K562 (cell line): Measurements from ENCODE around the gene ANTXRL. TPM values are rescaled to one million over a fixed set of nuclear protein-coding genes. Genes with fewer than 3 reads are reported as not detected.

Source experiments
- CREB1 ChIP-seq, 2 experiments: sonication (generic) in 1 of 2; formaldehyde crosslinking in 1 of 2; IDR thresholded peaks; 2 replicates each; pipeline versions ENCODE4 v1.6.1 to v1.8.0; 2012 to 2022; ENCODE audit warnings: inconsistent platforms in 1 of 2, mild to moderate bottlenecking in 1 of 2, missing genetic modification reagents in 1 of 2, moderate library complexity in 1 of 2
- CTBP1 ChIP-seq: fragments of 450-650 bp; IDR thresholded peaks from 2 replicates; pipeline ENCODE4 v1.6.1; 2016; ENCODE audit warnings: borderline replicate concordance
- ELF1 ChIP-seq: fragments of 200-800 bp; sonication (Bioruptor generic); IDR thresholded peaks from 2 replicates; pipeline ENCODE4 v1.6.1; 2016; ENCODE audit warnings: missing genetic modification characterization, missing compliant biosample characterization
- GMEB1 ChIP-seq: fragments of 250-450 bp; sonication (Bioruptor Pico); IDR thresholded peaks from 2 replicates; pipeline ENCODE4 v1.4.0; 2020; ENCODE audit warnings: mild to moderate bottlenecking
- LCOR ChIP-seq: sonication (generic); formaldehyde crosslinking; IDR thresholded peaks from 2 replicates; pipeline ENCODE4 v1.8.0; 2022; ENCODE audit warnings: mild to moderate bottlenecking, missing genetic modification reagents
- PCBP2 ChIP-seq: fragments of 200-400 bp; formaldehyde crosslinking; IDR thresholded peaks from 2 replicates; pipeline ENCODE4 v1.6.1; 2018; ENCODE audit warnings: low read length, low read depth, mild to moderate bottlenecking, moderate library complexity; ENCODE audit not compliant: poor library complexity, severe bottlenecking
- SAFB2 ChIP-seq: fragments of 200-400 bp; formaldehyde crosslinking; IDR thresholded peaks from 2 replicates; pipeline ENCODE4 v1.6.1; 2018; ENCODE audit warnings: borderline replicate concordance, low read length, low read depth, moderate library complexity; ENCODE audit not compliant: severe bottlenecking
- SREBF1 ChIP-seq: fragments of 150-350 bp; IDR thresholded peaks from 2 replicates; pipeline ENCODE4 v1.6.1; 2014; ENCODE audit warnings: antibody characterized with exemption, low read depth, low read length, borderline replicate concordance
- ZC3H4 ChIP-seq: sonication (generic); formaldehyde crosslinking; IDR thresholded peaks from 2 replicates; pipeline ENCODE4 v1.9.0; 2021; ENCODE audit warnings: missing genetic modification reagents, borderline replicate concordance
- ZFP36 ChIP-seq: fragments of 150-350 bp; IDR thresholded peaks from 2 replicates; pipeline ENCODE4 v1.6.1; 2018; ENCODE audit warnings: low read length, low read depth; ENCODE audit not compliant: partially characterized antibody
- ZNF561 ChIP-seq: fragments of 450-650 bp; formaldehyde crosslinking; conservative IDR thresholded peaks from 2 replicates; pipeline ENCODE4 v1.4.0; 2020; ENCODE audit warnings: mild to moderate bottlenecking, moderate library complexity
- polyA plus RNA-seq, 8 experiments: library from polyadenylated mRNA; depleted of rRNA in 4 of 8; stranded (reverse) in 5 of 8; unstranded in 3 of 8; fragments of >200 nt; fragmentation: Nextera tagmentation in 2 of 8; fragmentation: Illumina TruSeq in 1 of 8; extraction: Ambion mirVana in 2 of 8; extraction: Trizol in 1 of 8; gene quantifications; 2 replicates each; pipeline versions ENCODE4 v1.2.1 to v1.2.3, GENCODE V29; 2011 to 2014; ENCODE audit warnings: inconsistent platforms in 1 of 8, missing spikeins in 1 of 8
- total RNA-seq, 7 experiments: library from RNA; depleted of rRNA in 6 of 7; stranded (reverse); fragments of >200 nt in 6 of 7; fragmentation: Illumina TruSeq in 2 of 7; extraction: Trizol in 2 of 7; gene quantifications; 2 replicates each; pipeline versions ENCODE4 v1.2.1 to v1.2.3, GENCODE V29; 2011 to 2021; ENCODE audit warnings: low replicate concordance in 1 of 7

Gene ANTXRL
- total and polyA plus RNA-seq, 9 of the 15 experiments (the other 6 are each of a cell fraction or from before 2014, with no cell fraction given), result not detected

DNA sequence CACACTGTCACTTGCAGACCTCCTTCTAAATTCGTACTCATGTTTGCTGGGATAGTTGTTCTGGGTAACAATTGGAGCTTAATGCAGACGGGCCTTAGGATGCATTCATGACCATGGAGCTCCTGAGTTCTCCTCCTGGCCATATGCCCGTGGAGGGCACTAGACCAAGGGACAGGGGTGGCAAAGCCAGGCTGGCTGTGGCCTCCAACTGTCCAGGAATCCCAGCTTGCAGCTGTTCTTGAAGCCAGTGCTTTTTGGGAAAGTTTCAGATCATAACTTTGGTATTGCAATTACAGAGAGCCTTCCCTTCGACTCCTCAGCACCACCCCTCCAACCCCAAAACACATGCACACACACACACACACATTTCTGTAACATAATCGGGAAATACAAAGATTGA is 30.6 kb downstream of the ANTXRL start (continued):
- TF ChIP-seq GMEB1 (CRISPR knock-in tag) (no peak), SAFB2 (no peak), CREB1 (IDR thresholded peaks at IDR 0.05) (no peak), CREB1 (CRISPR knock-in tag; IDR thresholded peaks at IDR 0.05) (no peak), ELF1 (tag) (no peak), ZC3H4 (CRISPR knock-in tag) (no peak), ZNF561 (no peak), PCBP2 (no peak), ZFP36 (no peak), LCOR (CRISPR knock-in tag) (no peak), SREBF1 (no peak), CTBP1 (no peak)
